Measurements from ENCODE around the gene UBP1.

DNA sequence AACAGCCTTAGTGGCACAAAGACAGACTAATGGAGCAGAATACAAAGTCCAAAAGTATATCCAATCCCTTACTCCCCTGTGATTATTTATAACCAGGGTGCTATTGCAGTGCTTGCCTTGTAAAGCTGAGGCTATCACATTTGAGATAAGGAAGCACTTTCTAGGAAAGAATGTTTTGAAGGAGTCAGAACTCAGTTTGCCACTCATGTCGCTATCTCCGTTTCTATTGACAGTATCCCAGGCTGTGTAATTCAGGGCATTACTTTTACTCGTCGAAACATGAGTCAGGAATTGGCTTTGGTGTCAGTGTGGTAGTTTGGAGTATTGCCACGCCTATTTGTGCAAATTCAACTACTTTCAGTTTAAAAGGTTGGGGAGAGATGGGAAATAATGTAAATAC is 84.6 kb downstream of the UBP1 start:
- TF ChIP-seq, protein P1, sequence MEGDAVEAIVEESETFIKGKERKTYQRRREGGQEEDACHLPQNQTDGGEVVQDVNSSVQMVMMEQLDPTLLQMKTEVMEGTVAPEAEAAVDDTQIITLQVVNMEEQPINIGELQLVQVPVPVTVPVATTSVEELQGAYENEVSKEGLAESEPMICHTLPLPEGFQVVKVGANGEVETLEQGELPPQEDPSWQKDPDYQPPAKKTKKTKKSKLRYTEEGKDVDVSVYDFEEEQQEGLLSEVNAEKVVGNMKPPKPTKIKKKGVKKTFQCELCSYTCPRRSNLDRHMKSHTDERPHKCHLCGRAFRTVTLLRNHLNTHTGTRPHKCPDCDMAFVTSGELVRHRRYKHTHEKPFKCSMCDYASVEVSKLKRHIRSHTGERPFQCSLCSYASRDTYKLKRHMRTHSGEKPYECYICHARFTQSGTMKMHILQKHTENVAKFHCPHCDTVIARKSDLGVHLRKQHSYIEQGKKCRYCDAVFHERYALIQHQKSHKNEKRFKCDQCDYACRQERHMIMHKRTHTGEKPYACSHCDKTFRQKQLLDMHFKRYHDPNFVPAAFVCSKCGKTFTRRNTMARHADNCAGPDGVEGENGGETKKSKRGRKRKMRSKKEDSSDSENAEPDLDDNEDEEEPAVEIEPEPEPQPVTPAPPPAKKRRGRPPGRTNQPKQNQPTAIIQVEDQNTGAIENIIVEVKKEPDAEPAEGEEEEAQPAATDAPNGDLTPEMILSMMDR (IDR thresholded peaks at IDR 0.05 in 2 of 3, conservative IDR thresholded peaks at IDR 0.05 in 1 of 3; ENCODE audit: insufficient read depth in 2 of 3, low read depth in 1 of 3, low read length in 3 of 3) = no peak
- no peak for TF ChIP-seq SP1 (CRISPR knock-in tag; IDR thresholded peaks at IDR 0.05)
- TF ChIP-seq PHTF2 (CRISPR knock-in tag; IDR thresholded peaks at IDR 0.05) = no peak
- TF ChIP-seq FOSL1 (tag; conservative IDR thresholded peaks at IDR 0.05) = peak; percentile 18; the same call in 1 of the 2 replicates
- no peak for TF ChIP-seq TFAM (CRISPR knock-in tag; conservative IDR thresholded peaks at IDR 0.05)
